ENCODE results near the gene MAN1C1.

DNA sequence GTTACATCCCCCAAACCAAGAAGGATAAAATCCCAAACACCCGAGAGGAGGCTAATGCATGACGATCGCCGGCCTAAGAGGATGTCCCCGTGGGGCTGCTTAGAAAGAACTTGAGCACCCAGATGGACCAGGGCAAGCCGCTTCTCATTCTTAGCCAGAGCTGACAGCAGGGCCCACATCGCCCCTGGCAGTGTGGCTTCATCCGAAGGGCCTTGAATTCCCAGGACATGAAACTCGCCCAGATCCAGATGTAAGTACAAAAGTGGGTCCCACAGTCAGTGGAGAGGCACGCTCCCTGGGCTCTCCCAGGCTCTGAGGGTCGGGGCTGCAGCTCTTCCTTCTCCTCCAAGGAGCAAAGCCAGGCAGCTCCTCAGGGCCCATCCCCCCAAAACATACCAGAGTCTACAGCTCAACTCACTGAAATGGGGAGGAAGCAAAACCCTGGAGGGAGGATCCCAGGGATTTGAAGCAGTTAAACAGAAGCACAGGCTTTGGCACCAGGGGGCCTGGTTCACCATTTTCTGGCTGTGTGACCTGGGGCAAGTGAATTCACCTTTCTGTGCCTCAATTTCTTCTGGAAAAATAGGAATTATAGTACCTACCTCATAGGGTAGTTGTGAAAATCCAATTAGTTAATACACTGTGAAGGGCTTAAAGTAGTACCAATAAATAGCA lies 85.6 kb downstream of the MAN1C1 start:
- no peak for TF ChIP-seq POLR2A (IDR thresholded peaks at IDR 0.05)
- TF ChIP-seq, protein P1, sequence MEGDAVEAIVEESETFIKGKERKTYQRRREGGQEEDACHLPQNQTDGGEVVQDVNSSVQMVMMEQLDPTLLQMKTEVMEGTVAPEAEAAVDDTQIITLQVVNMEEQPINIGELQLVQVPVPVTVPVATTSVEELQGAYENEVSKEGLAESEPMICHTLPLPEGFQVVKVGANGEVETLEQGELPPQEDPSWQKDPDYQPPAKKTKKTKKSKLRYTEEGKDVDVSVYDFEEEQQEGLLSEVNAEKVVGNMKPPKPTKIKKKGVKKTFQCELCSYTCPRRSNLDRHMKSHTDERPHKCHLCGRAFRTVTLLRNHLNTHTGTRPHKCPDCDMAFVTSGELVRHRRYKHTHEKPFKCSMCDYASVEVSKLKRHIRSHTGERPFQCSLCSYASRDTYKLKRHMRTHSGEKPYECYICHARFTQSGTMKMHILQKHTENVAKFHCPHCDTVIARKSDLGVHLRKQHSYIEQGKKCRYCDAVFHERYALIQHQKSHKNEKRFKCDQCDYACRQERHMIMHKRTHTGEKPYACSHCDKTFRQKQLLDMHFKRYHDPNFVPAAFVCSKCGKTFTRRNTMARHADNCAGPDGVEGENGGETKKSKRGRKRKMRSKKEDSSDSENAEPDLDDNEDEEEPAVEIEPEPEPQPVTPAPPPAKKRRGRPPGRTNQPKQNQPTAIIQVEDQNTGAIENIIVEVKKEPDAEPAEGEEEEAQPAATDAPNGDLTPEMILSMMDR (IDR thresholded peaks at IDR 0.05): no peak
